WTC11 (cell line): Measurements from ENCODE around the gene CATSPERE. TPM values are rescaled to one million over a fixed set of nuclear protein-coding genes. Genes with fewer than 3 reads are reported as not detected.

Experiments used
- AFF4 ChIP-seq: sonication (generic); formaldehyde crosslinking; IDR thresholded peaks from 2 replicates; pipeline ENCODE4 v1.8.1; 2023; ENCODE audit warnings: mild to moderate bottlenecking, missing genetic modification reagents, borderline replicate concordance
- AR ChIP-seq: fragments of 250-450 bp; sonication (Bioruptor Pico); IDR thresholded peaks from 2 replicates; pipeline ENCODE4 v1.9.0; 2021; ENCODE audit warnings: mild to moderate bottlenecking
- ATF1 ChIP-seq: sonication (generic); formaldehyde crosslinking; IDR thresholded peaks from 2 replicates; pipeline ENCODE4 v1.8.1; 2023; ENCODE audit warnings: mild to moderate bottlenecking, moderate library complexity, missing genetic modification reagents
- ATF3 ChIP-seq: sonication (generic); formaldehyde crosslinking; conservative IDR thresholded peaks from 2 replicates; pipeline ENCODE4 v1.8.1; 2022; ENCODE audit warnings: mild to moderate bottlenecking, missing genetic modification reagents
- CREB1 ChIP-seq: sonication (generic); formaldehyde crosslinking; IDR thresholded peaks from 2 replicates; pipeline ENCODE4 v1.8.0; 2023; ENCODE audit warnings: mild to moderate bottlenecking, missing genetic modification reagents
- ESRRA ChIP-seq: sonication (generic); formaldehyde crosslinking; IDR thresholded peaks from 2 replicates; pipeline ENCODE4 v1.8.1; 2022; ENCODE audit warnings: mild to moderate bottlenecking, missing genetic modification reagents, borderline replicate concordance
- FOXP1 ChIP-seq: sonication (generic); formaldehyde crosslinking; IDR thresholded peaks from 2 replicates; pipeline ENCODE4 v1.8.0; 2022; ENCODE audit warnings: missing genetic modification reagents, mild to moderate bottlenecking, moderate library complexity, borderline replicate concordance
- GRHL2 ChIP-seq: fragments of 250-450 bp; sonication (Bioruptor Pico); IDR thresholded peaks from 2 replicates; pipeline ENCODE4 v1.8.0; 2022; ENCODE audit warnings: mild to moderate bottlenecking, moderate library complexity; ENCODE audit not compliant: insufficient replicate concordance, severe bottlenecking
- HMGA2 ChIP-seq: fragments of 250-450 bp; sonication (Bioruptor Pico); IDR thresholded peaks from 2 replicates; pipeline ENCODE4 v1.4.0; 2021; ENCODE audit warnings: mild to moderate bottlenecking, moderate library complexity
- IRF1 ChIP-seq: sonication (generic); formaldehyde crosslinking; IDR thresholded peaks from 2 replicates; pipeline ENCODE4 v1.8.0; 2023; ENCODE audit warnings: missing genetic modification reagents
- JAZF1 ChIP-seq: fragments of 250-450 bp; sonication (Bioruptor Pico); IDR thresholded peaks from 2 replicates; pipeline ENCODE4 v1.9.0; 2021; ENCODE audit warnings: moderate library complexity, mild to moderate bottlenecking, inconsistent platforms
- NFE2L1 ChIP-seq: sonication (generic); formaldehyde crosslinking; IDR thresholded peaks from 2 replicates; pipeline ENCODE4 v1.8.1; 2023; ENCODE audit warnings: missing genetic modification reagents
- NR2C2 ChIP-seq: sonication (generic); formaldehyde crosslinking; IDR thresholded peaks from 2 replicates; pipeline ENCODE4 v1.8.0; 2022; ENCODE audit warnings: mild to moderate bottlenecking, missing genetic modification reagents
- SMAD3 ChIP-seq: sonication (generic); formaldehyde crosslinking; IDR thresholded peaks from 2 replicates; pipeline ENCODE4 v1.8.0; 2022; ENCODE audit warnings: missing genetic modification reagents, mild to moderate bottlenecking, borderline replicate concordance
- SMAD4 ChIP-seq: sonication (generic); formaldehyde crosslinking; IDR thresholded peaks from 2 replicates; pipeline ENCODE4 v1.8.0; 2022; ENCODE audit warnings: mild to moderate bottlenecking, missing genetic modification reagents
- USF1 ChIP-seq: sonication (generic); formaldehyde crosslinking; IDR thresholded peaks from 2 replicates; pipeline ENCODE4 v1.8.0; 2022; ENCODE audit warnings: mild to moderate bottlenecking, missing genetic modification reagents
- USF2 ChIP-seq: sonication (generic); formaldehyde crosslinking; IDR thresholded peaks from 2 replicates; pipeline ENCODE4 v1.8.1; 2023; ENCODE audit warnings: mild to moderate bottlenecking, missing genetic modification reagents, moderate library complexity
- ZNF121 ChIP-seq: sonication (generic); formaldehyde crosslinking; IDR thresholded peaks from 2 replicates; pipeline ENCODE4 v1.8.0; 2023; ENCODE audit warnings: missing genetic modification reagents
- ZNF396 ChIP-seq: fragments of 250-450 bp; sonication (Bioruptor Pico); IDR thresholded peaks from 2 replicates; pipeline ENCODE4 v1.8.0; 2021; ENCODE audit warnings: mild to moderate bottlenecking, moderate library complexity, borderline replicate concordance
- total RNA-seq: library from RNA; stranded (reverse); gene quantifications from 3 replicates; pipeline ENCODE4 v1.2.3, GENCODE V29; 2021

The CATSPERE gene
- total RNA-seq, 1 experiment from 2014 or later, result 0.66 TPM

GRCh38 chr1:244652623-244653438 is 191.8 kb downstream of the CATSPERE start, which contains the start of gene DESI2 (continued):
- TF ChIP-seq ATF1 (CRISPR knock-in tag), result no peak
- TF ChIP-seq HMGA2 (CRISPR knock-in tag), result no peak
- 0 out of 2 replicates have a peak, but pooled peaks have one; percentile 7 for TF ChIP-seq ZNF121 (CRISPR knock-in tag)
- TF ChIP-seq USF1 (CRISPR knock-in tag), result peak; percentile 68; the same call in 1 of the 2 replicates
- TF ChIP-seq CREB1 (CRISPR knock-in tag), result no peak
- peak; percentile 84 for TF ChIP-seq ESRRA (CRISPR knock-in tag)
- no peak for TF ChIP-seq IRF1 (CRISPR knock-in tag)
- no peak for TF ChIP-seq AFF4 (CRISPR knock-in tag)
- TF ChIP-seq GRHL2, result no peak
- no peak for TF ChIP-seq SMAD4
- no peak for TF ChIP-seq NR2C2 (CRISPR knock-in tag)
- TF ChIP-seq ATF3 (CRISPR knock-in tag), result no peak
- TF ChIP-seq NFE2L1, result no peak
- TF ChIP-seq JAZF1 (CRISPR knock-in tag), result no peak
- TF ChIP-seq SMAD3 (CRISPR knock-in tag), result no peak
- TF ChIP-seq USF2, result peak; percentile 84
- TF ChIP-seq FOXP1 (CRISPR knock-in tag), result peak; percentile 85
- TF ChIP-seq AR, result no peak
- no peak for TF ChIP-seq ZNF396 (CRISPR knock-in tag)
